ENCODE data around the gene LRRC31.

Gene LRRC31

DNA sequence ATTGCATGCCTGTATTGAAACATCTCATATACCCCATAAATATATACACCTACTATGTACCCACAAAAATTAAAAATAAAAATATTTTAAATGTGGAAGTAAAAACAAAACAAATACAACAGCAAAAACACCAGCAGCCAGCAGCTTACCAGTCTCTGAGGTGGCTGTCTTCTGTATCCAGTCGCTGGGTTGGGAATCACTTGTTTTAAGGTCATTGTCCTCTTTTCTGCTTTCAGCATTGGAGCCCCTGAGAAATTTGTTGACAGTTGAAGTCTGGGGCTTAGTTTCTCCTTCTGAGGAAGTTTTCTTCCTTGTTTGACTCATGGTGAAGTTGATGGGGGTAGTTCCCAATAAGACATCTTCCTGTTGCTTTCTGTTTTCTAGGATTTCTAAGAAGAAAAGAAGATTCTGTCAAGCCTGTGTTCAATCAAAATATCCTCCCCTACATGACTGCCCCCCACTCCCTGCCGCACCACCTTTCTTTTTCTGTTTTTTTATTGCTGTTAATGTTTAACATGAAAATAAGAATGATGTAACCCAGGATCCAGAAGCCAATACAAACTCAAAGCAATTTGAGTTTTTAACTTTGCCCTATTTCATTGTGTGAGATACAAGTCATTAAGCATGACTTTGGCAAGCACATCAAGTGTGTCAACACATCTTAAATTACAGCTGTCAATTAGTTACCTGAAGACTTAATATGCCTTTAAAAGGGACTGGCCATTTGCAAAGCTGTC lies at the start of gene LRRC31:
Gene LRRC31, minus strand, starts transcription at position 452 of the 737 bp plus-strand sequence. Its CDS starts 128 bp downstream, at position 324.
- no peak for DNase-seq (ENCODE audit: low read depth)

DNA sequence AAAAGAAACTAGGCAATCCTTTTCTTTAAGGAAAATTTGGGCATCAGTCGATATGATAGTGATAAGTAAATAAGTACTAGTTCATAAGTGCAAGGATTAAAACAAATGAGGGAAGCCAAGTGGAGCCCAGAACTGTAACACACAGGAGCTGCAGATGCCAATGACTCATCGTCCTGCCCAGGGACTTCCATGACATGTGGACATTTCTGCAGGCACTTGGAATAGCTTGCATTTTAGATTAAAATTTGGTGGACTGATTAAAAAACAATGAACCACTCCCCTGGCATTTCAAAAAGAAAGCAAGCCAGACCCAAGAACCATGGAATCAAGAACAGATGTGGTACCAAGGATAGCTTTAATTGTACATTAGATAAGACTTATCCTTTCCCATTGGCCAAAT lies 44.6 kb upstream of the LRRC31 start:
- DNase-seq (ENCODE audit: low read depth), result no peak

DNA sequence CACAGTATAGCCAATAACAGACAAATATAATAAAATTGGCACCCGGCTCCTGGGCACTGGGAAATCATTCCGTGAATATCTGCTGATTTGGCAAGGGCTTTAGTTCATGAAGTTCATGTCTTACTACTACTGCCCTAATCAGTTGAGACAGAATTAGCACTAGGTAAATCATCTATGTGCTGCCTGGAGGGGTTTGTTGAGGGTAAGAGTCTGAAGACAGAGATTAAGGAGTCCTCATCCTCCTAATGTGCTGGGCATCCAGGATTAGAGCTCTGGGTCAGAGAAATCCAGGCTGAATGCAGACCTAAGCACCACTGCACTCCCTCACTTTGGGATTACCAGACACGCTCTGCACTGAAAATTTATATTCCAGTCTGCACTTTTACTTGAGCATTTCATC lies 43.6 kb upstream of the LRRC31 start:
- no peak for DNase-seq (ENCODE audit: low read depth)

DNA sequence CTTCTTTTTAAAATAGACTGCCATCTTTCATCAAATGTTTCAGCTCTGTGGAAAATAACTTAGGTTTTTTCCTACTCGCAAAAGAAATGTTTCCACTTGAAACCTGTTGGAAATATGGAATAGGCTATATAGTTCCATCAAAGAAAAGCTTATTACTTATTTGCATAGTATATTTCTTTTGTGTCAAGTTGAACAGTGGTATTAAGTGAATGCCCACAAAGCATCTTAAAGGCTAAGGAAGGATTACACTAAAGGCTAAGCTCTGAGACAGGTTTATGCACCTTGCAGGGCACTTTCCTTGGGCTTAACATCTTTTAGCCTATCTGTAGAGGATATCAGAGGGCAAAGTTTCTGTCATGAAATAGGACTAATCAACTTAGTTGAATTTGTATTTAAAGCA lies 41.5 kb upstream of the LRRC31 start, which contains the start of gene SAMD7:
Gene SAMD7, plus strand, starts transcription at position 301 of the 400 bp plus-strand sequence. CDS start 7,927 bp downstream, outside the sequence.
- no peak for DNase-seq (ENCODE audit: low read depth)

DNA sequence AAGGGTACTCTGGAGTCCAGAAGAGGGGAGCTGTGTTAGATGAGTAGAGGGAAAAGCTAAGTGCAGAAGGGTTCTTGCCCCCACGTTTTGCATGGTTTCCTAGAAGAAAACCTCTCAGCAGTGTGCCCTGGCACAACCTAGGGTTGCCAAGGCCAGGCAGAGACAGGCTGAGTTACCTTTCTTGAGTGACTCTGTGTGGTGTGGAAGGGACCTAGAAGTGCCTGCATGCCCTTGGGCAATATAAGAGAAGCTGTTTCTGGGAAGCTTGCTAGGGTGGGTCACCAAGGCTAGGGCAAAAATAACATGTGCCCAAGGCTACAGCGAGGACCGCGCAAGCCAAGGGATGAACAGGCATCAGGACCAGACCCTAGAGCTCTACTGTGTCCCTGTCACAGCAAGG lies 38.2 kb upstream of the LRRC31 start:
- no peak for DNase-seq (ENCODE audit: low read depth)

DNA sequence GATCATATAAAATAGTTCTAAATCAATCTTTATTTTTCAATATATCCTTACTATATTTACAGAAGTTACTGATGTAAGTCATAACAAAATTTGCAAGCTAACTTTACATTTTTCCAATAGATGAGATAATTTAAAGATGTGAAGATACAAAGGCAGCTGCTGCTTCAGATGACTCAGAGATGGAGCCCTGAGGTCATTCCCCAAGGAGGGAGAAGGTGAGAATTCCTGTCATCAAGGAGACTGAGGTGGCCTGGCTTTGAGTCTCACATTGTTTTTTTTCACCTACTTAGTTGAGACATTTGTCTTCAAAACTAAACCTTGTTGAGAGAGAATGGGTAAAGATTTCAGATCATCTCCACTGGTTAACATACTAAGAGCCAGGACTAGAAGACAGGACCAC lies 37.7 kb upstream of the LRRC31 start:
- DNase-seq (ENCODE audit: low read depth), result no peak

DNA sequence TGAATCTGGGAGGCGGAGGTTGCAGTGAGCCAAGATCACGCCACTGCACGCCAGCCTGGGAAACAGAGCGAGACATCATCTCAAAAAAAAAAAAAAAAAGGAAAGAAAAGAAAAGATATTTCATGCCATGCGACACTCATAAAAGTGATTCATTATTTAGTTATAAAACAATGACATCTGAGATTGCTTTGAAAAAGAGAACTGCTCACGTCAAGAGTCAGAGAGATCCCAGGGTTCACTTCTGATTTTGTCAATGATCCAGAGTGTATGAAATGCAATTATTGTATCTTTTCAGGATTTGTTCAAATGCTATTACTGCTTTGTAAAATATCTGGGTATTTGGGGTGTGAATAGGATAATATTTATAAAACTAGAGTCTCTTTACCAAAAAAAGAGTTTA lies 35.7 kb upstream of the LRRC31 start:
- DNase-seq (ENCODE audit: low read depth), result no peak

DNA sequence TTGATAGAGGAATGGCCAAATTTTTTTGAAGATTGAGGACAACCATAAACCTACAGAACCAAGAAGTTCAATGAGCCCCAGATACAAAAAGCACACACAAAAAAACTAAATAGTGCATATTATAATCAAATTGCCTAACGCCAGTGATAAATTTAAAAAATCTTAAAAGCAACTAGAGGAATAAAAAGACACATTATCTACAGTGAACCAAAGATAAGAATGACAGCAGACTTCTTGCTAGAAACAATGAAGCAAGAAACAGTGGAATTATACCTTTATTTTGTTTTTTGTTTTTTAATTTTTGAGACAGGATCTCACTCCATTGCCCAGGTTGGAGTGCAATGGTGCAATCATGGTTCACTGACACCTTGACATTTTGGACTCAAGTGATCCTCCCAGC lies 31.7 kb upstream of the LRRC31 start:
- no peak for DNase-seq (ENCODE audit: low read depth)

DNA sequence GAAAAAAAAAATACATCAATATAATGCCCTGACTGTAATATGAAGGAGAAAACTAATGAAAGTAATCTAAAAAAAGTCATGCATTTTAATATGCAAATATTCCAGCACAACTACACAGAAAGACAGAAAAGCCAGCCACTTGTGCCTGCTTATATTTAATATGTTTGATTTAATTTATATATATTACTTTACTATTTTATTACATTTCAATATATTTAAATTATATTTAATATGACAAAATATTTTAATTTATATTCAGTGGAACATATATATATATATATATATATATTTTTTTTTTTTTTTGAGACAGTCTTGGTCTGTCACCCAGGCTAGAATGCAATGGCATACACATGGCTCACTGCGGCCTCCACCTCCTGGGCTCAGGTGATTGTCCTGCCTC lies 27.5 kb upstream of the LRRC31 start:
- no peak for DNase-seq (ENCODE audit: low read depth)

DNA sequence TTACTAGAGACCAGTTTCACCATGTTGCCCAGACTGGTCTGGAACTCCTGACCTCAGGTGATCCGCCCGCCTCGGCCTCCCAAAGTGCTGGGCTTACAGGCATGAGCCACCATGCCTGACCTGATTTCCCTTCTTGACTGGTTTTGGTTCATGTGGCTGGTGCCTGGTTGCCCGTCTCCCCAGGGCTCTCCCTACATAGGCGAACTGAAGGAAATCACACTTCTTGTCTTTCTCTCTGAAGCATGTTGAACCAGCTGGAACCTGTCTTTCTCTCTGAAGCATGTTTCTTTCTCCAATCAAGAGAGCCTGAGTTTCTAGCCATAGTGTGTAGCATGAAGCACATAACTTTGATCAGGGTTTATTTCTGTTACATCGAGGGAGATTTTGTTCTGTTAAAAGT lies 25.3 kb upstream of the LRRC31 start:
- no peak for DNase-seq (ENCODE audit: low read depth)

DNA sequence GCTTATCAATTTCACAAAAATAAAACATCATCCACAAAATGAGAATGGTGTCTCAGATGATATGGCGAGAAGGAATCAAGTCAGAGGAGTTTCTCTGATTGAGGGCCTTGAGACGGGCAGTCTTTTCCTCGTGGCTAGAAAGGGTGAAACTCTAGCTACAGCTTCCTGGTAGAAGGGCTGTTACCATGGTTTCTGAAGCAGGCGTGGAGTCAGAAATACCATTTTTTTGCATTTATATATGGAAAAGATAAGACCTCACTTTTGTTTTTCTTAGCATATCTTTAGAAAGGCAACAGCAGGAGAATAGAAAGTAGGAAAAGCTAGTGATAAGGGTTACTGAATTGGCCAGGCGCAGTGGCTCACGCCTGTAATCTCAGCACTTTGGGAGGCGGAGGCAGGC lies 24.4 kb upstream of the LRRC31 start:
- no peak for DNase-seq (ENCODE audit: low read depth)

DNA sequence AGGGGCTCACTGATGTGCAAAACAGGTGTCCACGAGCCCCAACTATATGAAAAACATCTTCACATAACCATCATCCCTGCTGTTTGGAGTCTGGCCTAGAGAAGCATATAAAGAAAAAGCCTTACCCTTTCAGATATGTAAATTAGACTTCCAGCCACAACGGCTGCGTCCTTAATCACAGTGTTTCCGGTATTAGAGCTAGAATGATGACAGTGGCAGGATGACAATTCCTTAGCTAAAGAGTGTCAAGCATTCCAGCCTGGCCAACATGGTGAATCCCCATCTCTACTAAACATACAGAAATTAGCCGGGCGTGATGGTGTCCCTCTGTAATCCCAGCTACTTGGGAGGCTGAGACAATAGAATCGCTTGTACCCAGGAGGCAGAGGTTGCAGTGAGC lies 22.2 kb upstream of the LRRC31 start:
- DNase-seq (ENCODE audit: low read depth), result no peak

DNA sequence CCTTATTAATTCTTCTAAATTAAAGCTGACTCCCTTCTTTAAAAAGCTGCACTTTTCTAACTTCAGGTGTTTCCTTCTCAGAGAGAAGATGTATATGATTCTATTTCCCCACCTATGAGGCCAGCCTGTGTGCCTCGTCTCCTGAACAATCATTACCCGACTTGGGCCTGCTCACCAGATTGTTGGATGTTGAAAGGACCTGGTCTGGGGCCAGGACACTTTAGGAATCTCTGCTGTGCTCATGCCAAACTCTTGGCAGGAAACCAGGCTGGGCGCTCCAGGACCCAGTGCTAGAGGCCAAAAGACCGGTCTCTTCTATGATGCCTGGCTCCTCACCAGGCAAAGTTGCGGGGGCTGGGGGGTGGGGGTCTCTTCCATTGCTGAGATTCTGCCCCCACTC lies 16.9 kb upstream of the LRRC31 start:
- DNase-seq (ENCODE audit: low read depth), result no peak

DNA sequence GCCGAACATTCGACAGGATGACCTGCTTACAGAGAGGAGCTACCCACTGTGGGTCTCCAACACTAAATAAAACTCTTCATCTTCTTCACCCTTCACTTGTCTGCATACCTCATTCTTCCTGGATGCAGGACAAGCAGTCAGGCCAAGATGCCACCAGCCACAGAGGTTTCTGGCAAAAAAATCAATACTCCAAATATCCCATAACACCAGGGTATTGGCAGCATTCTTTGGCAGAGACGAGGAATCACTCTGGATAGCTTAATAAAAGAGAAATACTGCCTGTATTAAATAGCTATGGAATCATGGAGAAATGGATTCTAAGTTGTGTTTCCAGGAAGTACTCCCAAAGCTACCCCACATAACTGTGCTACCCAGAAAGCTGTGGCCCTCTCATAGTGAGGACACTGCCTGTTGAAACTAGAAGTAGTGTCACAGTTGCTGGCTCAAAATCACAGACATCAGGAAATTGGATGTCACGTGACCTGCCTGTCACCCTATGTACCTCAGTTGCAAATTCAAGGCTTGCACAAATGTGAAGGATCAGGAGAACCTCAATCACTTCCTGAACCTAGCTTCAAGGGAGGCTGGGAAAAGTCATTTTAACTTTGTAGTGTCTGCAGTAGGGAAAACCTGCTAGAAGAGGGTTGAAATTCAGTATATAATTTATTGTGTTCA lies 11.0 kb upstream of the LRRC31 start:
- no peak for DNase-seq (ENCODE audit: low read depth)

DNA sequence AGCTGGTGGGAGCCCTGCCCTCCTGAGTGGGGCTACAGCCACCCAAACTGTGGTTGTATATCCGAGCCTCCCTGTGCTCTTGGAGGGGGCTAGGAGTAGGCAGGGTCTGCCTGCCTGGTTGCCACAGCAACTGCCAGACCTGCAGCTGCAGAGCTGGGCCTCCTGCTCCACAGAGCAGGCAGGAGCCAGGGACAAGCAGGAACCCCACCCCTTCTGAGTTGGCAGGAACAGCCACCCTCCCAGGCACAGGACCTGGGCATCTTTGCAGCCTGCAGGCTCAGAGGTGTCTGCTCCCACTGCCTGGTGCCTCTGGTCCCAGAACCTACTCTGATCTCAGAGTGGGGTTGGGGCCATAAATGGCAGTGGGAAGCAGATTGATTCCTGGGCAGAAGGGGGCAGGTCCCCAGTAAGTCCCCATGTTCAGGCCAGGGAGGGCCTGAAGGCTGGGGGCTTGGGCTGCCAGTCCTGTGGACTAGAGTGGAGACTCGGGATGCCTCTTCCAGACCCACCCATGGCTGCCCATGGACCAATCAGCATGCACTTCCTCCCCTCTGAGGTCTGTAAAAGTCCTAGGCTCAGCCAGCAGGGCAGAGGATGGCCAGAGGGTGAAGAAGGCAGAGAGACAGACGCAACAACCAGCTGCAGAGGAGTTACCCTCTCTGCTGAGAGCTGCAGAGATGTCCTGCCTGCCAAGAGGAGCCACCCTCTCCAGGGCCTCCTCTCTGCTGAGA lies 10.3 kb upstream of the LRRC31 start:
- DNase-seq (ENCODE audit: low read depth), result no peak

DNA sequence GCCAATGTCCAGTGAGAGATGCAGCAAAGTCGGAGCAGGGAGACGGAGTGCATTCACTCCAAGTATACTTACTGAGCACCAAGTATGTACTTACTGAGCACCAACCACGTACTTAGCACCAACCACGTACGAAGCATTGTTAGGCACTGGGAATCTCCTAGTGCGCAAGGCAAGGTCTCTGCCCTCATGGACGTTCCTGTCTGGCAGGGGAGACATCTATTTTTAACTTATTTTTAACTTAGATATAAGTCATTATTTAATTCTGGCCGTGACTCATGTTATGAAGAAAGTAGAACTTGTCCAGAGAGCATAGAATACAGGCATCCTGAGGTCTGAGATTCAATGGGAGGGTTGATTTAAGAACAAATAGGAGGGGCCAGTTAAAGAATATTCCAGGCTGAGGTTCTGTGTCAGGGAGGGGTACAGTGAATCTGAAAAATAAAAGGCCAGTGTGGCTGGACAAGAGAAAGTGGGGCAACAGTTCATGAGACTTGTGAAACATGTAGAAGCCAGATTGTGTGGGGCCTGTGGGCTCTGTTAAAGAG lies 9.3 kb upstream of the LRRC31 start:
- DNase-seq (ENCODE audit: low read depth), result no peak

DNA sequence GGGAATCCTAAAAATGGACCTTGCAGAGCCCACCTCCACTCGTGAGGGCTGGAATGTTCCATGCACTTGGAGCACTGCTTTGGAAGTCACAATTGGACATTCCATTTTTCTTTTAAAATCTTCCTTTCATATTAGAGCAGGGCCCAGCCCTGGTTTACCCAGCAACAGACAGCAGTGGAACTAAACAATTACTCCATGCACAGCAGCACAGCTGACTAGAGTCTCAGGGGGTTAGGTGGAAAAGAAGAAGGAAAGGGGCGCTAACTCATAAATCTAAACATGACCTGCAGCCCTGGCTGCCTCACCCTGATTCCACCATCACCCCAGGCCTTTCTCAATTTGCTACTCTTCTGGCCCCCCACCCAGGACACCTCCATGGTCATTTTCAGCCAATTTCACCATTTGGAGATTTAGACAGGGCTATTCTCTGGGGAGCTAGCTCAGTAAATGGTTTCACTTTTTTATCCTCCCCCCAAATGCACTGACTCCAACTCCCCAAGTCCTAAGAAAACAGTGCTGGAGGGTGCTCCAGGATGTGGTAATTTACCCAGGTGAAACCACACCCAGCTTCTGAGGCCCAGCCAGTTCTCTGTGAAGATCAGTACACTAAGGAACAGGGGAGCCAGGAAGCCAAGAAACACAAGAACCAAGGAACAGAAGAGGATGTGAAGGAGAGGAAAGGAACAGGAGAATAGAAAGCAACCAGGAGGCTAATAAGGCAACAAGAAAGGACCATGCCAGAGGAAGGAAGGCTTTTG lies 1.6 kb upstream of the LRRC31 start:
- no peak for DNase-seq (ENCODE audit: low read depth)

DNA sequence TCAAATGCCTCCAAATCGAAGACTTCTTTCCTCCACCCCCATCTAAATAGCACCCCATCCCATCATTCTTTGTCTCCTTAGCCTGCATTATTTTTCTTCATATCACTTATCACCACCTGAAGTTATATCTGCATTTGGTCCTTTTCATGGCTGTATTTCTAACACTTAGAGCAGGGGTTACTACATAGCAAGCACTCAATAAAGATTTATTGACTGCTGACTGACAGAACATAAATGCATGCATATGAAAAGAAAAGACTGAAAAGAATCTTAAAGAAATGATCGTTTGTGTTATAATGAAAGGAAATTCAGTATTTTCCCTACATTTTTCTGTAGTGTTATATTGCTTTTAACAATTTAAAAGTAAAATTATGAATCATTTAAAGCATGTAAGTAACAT lies 1.4 kb downstream of the LRRC31 start:
- DNase-seq (ENCODE audit: low read depth), result no peak

DNA sequence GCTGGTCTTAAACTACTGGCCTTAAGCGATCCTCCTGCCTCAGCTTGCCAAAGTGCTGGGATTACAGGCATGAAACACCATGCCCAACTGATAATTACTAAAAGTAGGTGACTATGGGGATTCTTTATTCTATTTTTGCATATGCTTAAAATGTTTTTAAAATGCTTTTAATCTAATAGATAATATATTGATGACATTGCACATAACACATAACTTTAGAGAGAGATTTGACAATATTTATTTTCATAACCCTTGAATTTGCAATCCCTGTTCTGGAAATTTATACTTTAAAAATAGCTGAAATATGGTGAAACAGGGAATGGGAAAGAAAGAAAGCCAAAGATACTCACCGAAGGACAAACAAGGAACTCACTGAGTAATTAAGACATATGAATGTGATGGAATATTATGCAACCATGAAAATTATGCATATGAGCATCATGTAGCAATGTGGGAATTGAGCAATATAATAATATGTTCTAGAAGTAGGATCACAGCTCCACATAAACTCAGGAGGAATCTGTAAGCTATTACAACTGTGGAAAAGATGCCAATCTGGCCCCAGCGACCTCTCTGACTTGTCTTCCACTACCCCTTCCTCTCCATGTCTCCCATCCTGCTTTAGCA lies 2.0 kb downstream of the LRRC31 start:
- DNase-seq (ENCODE audit: low read depth), result no peak

DNA sequence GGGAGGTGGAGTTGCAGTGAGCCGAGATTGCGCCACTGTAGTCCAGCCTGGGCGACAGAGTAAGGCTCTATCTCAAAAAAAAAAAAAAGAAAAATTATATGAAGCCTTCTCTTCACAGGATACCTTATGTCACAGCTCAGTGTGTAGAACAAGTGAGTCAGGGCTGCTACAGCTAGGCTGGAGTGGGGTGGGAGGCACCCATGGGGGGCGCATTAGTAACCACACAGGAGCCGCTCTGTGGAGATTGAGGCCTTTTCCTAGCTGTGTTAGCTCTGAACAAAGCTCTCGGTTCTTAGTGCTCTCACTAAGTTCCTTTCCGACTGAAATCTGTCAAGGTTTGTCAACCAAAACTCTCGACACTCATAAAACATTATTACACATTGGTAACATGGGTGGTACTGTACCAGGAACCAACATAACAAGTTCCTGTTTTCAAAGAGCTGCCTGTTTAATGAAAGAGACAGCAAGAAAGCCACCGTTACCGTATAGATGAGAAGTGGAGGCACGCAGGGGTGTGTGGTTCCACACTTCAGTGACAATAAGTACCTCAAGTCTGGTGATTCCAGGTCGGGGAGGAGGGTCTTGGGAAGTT lies 4.5 kb downstream of the LRRC31 start:
- no peak for DNase-seq (ENCODE audit: low read depth)

DNA sequence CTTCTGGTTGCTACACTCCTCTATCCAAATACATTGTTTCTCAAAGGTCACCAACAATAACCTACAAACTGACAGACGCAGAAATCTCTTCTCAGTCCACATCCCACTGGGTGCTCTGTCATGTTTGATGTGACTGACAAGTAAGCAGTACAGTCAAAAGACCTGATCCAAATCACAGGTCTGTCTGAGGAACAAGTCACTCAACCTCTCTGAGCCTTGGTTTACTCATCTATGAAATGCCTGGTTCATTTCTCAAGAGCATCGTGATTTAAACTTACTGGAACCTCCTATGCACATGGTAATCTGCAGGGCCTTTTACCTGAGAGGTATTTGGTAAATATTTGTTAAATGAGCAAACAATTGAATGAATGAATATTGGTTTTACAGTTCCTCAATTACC lies 5.5 kb downstream of the LRRC31 start:
- DNase-seq (ENCODE audit: low read depth), result no peak
